GM12878 (cell line): ENCODE data around the gene IGFBP6. TPM values are rescaled to one million over a fixed set of nuclear protein-coding genes. Genes with fewer than 3 reads are reported as not detected.

Experiments used
- BCL3 ChIP-seq: IDR thresholded peaks from 2 replicates; pipeline ENCODE4 v1.6.1; 2011; ENCODE audit warnings: borderline replicate concordance, low read depth, mild to moderate bottlenecking, moderate library complexity, low read length; ENCODE audit not compliant: insufficient read depth, poor library complexity, severe bottlenecking
- CBFB ChIP-seq: IDR thresholded peaks from 2 replicates; pipeline ENCODE4 v1.6.1; 2016; ENCODE audit warnings: antibody characterized with exemption, low read depth
- CBX5 ChIP-seq: sonication (generic); IDR thresholded peaks from 2 replicates; pipeline ENCODE4 v1.6.1; 2016; ENCODE audit warnings: low read depth, moderate library complexity, mild to moderate bottlenecking, inconsistent platforms
- CTCF ChIP-seq, 3 experiments: IDR thresholded peaks in 2 of 3; conservative IDR thresholded peaks in 1 of 3; 2 replicates each; pipeline ENCODE4 v1.5.1; 2011; ENCODE audit warnings: low read depth in 3 of 3, low read length in 3 of 3, mild to moderate bottlenecking in 3 of 3, control low read depth in 2 of 3, moderate library complexity in 2 of 3, inconsistent platforms in 1 of 3, mixed read lengths in 1 of 3; ENCODE audit not compliant: control insufficient read depth in 2 of 3, insufficient read depth in 1 of 3; ENCODE audit errors: extremely low read depth in 1 of 3
- E2F4 ChIP-seq: IDR thresholded peaks from 2 replicates; pipeline ENCODE4 v1.6.1; 2012; ENCODE audit warnings: low read depth, low read length, improper control_type of control experiment
- HCFC1 ChIP-seq: fragments of 150-350 bp; IDR thresholded peaks from 2 replicates; pipeline ENCODE4 v1.6.1; 2014; ENCODE audit warnings: low read length
- IKZF1 ChIP-seq: fragments of 450-650 bp; conservative IDR thresholded peaks from 2 replicates; pipeline ENCODE4 v1.6.1; 2017; ENCODE audit warnings: antibody characterized with exemption, mild to moderate bottlenecking
- JUNB ChIP-seq: IDR thresholded peaks from 2 replicates; pipeline ENCODE4 v1.6.1; 2016; ENCODE audit warnings: antibody characterized with exemption, mild to moderate bottlenecking
- POLR2AphosphoS2 ChIP-seq: IDR thresholded peaks from 2 replicates; pipeline ENCODE4 v1.6.1; 2011; ENCODE audit warnings: low read depth, mild to moderate bottlenecking, low read length, improper control_type of control experiment, moderate library complexity
- SKIL ChIP-seq: fragments of 450-650 bp; IDR thresholded peaks from 2 replicates; pipeline ENCODE4 v1.6.1; 2017; ENCODE audit warnings: mild to moderate bottlenecking, low read depth, inconsistent platforms; ENCODE audit not compliant: poor library complexity, severe bottlenecking
- STAT1 ChIP-seq: fragments of 450-650 bp; conservative IDR thresholded peaks from 2 replicates; pipeline ENCODE4 v1.6.1; 2014; ENCODE audit warnings: antibody characterized with exemption, mild to moderate bottlenecking
- ZNF217 ChIP-seq: fragments of 450-650 bp; IDR thresholded peaks from 2 replicates; pipeline ENCODE4 v1.6.1; 2017; ENCODE audit warnings: antibody characterized with exemption, mild to moderate bottlenecking
- polyA plus RNA-seq, 11 experiments: library from polyadenylated mRNA; depleted of rRNA in 4 of 11; unstranded in 6 of 11; stranded (reverse) in 5 of 11; fragments of >200 nt; fragmentation: Nextera tagmentation in 4 of 11; fragmentation: Illumina TruSeq in 1 of 11; extraction: Ambion mirVana in 4 of 11; extraction: Trizol in 1 of 11; gene quantifications; 1 replicate in 1 of 11; 2 replicates in 10 of 11; pipeline versions ENCODE4 v1.2.1 to v1.2.3, GENCODE V29; 2011 to 2016; ENCODE audit warnings: inconsistent platforms in 2 of 11, missing spikeins in 2 of 11, low read depth in 1 of 11
- total RNA-seq, 4 experiments: library from RNA; depleted of rRNA in 3 of 4; stranded (reverse); fragments of >200 nt in 3 of 4; fragmentation: Illumina TruSeq in 1 of 4; extraction: Trizol in 1 of 4; gene quantifications; 2 replicates each; pipeline versions ENCODE4 v1.2.1 to v1.2.3, GENCODE V29; 2013 to 2021

The IGFBP6 gene
- total and polyA plus RNA-seq, 10 of the 15 experiments (the other 5 are each of a cell fraction or from before 2014, with no cell fraction given): 0.09 to 0.87 (median 0.56) TPM; not detected in 3

- TF ChIP-seq BCL3: no peak
- no peak for TF ChIP-seq SKIL
- TF ChIP-seq STAT1: no peak
- TF ChIP-seq POLR2AphosphoS2: no peak
- no peak for TF ChIP-seq IKZF1
- TF ChIP-seq E2F4: no peak
- no peak for TF ChIP-seq CTCF (IDR thresholded peaks at IDR 0.05 in 2 of 3, conservative IDR thresholded peaks at IDR 0.05 in 1 of 3; ENCODE audit: control insufficient read depth in 2 of 3, extremely low read depth in 1 of 3, insufficient read depth in 1 of 3, low read depth in 3 of 3, low read length in 3 of 3)
- TF ChIP-seq CBX5: no peak
- no peak for TF ChIP-seq CBFB
- no peak for TF ChIP-seq JUNB
- no peak for TF ChIP-seq HCFC1
- TF ChIP-seq ZNF217: no peak
Observed at GRCh38 chr12:53096759-53097158, 708 bp upstream of the IGFBP6 start (continued).
